OCI-LY3 (cell line): ENCODE results near the gene WDR20.

ENCODE experiments used
- CTCF ChIP-seq: fragments of 200-600, 300-600 bp; sonication (generic); IDR thresholded peaks from 2 replicates; pipeline ENCODE4 v1.5.1; 2014; ENCODE audit warnings: antibody characterized with exemption, low read length, low read depth
- EZH2phosphoT487 ChIP-seq: fragments of 200-600 bp; shearing (Covaris generic); IDR thresholded peaks from 2 replicates; pipeline ENCODE4 v1.6.1; 2018; ENCODE audit warnings: antibody characterized with exemption, mixed run types, low read depth

- no peak for TF ChIP-seq CTCF
- no peak for TF ChIP-seq EZH2phosphoT487
These were observed 85.7 kb downstream of the WDR20 start for GRCh38 chr14:102225386-102225785.
